ENCODE results near the gene TRIM8.

GRCh38 chr10:102629661-102630614, 14.3 kb upstream of the TRIM8 start:
- no peak for TF ChIP-seq EGR1 (IDR thresholded peaks at IDR 0.05)
- no peak for TF ChIP-seq MAX (IDR thresholded peaks at IDR 0.05)
- TF ChIP-seq RAD21 (IDR thresholded peaks at IDR 0.05; ENCODE audit: low read depth) = no peak
- TF ChIP-seq TCF12 (IDR thresholded peaks at IDR 0.05; ENCODE audit: low read depth) = no peak
